ENCODE measurements around the gene METAP1D. TPM values are rescaled to one million over a fixed set of nuclear protein-coding genes. Genes with fewer than 3 reads are reported as not detected.
A peak's percentile ranks its signal among the peaks of the same experiment; 100 is the strongest.

Gene METAP1D
- total RNA-seq, 1 experiment from 2014 or later: 5.2 TPM

GRCh38 chr2:172098650-172099471 is 99.1 kb downstream of the METAP1D start:
- Histone ChIP-seq H2BK120ac (ENCODE audit: low read depth, low read length, poor library complexity, severe bottlenecking) (no peak overlapping the region), H3K56ac (ENCODE audit: insufficient read length, low read depth, low read length) (no peak overlapping the region), H3K4me1 (ENCODE audit: insufficient read depth, low read length) (no peaks in the 10 kb centered on the region), H2AFZ (ENCODE audit: low read length) (no peak overlapping the region), H2BK12ac (ENCODE audit: insufficient read length, low read depth, low read length) (no peak overlapping the region), H2AK5ac (ENCODE audit: insufficient read length, low read length) (no peak overlapping the region), H3K9ac (ENCODE audit: extremely low read depth, insufficient read length, low read length) (no peak overlapping the region), H3K18ac (ENCODE audit: insufficient read length, low read depth, low read length) (no peak overlapping the region), H4K20me1 (ENCODE audit: control insufficient read depth, insufficient read depth, insufficient read length) (no peaks in the 10 kb centered on the region), H2BK5ac (ENCODE audit: insufficient read length, low read length) (no peak overlapping the region), H3K23ac (ENCODE audit: insufficient read length, low read depth, low read length) (no peak overlapping the region), H3K4me2 (ENCODE audit: insufficient read depth, insufficient read length, low read length) (peak overlapping the region; percentile 4), H3K9me3 (ENCODE audit: control insufficient read depth, low read depth, low read length) (no peaks in the 10 kb centered on the region), H3K14ac (ENCODE audit: insufficient read depth, low read length) (no peak overlapping the region), H3K79me1 (ENCODE audit: insufficient read depth, low read depth, low read length, poor library complexity, severe bottlenecking) (no peaks in the 10 kb centered on the region), H3T11ph (ENCODE audit: low read length) (no peak overlapping the region), H4K5ac (ENCODE audit: insufficient read length, low read depth, low read length) (no peak overlapping the region), H4K91ac (ENCODE audit: insufficient read length, low read depth, low read length) (no peak overlapping the region), H4K8ac (replicated peaks; ENCODE audit: insufficient read length, low read depth, low read length) (no peak overlapping the region), H2BK20ac (ENCODE audit: low read depth, low read length, poor library complexity, severe bottlenecking) (no peak overlapping the region), H3K4ac (ENCODE audit: low read depth, low read length) (no peak overlapping the region), H3K23me2 (ENCODE audit: insufficient read length, low read depth, low read length, poor library complexity, severe bottlenecking) (peaks cover 34% of the 10 kb centered on the region), H3K79me2 (ENCODE audit: insufficient read depth, low read length) (no peaks in the 10 kb centered on the region), H3K27ac (ENCODE audit: insufficient read length, low read depth, low read length) (no peak overlapping the region), H2BK15ac (ENCODE audit: low read depth, low read length) (no peak overlapping the region), H3K27me3 (ENCODE audit: insufficient read depth, low read length) (peaks cover 80% of the 10 kb centered on the region)
- H3K4me1 Mint-ChIP-seq: peaks cover 41 to 56% of the 10 kb centered on the region in 2 experiments
- no peak for TF ChIP-seq CTCF (conservative IDR thresholded peaks at IDR 0.05)
- peak overlapping the region; percentile 0 to 58; a peak in 4 of 5 replicates for H3K4me3 Mint-ChIP-seq
- no CpG with 5 or more reads among the region's 61 CpGs for WGBS (ENCODE audit: extremely low coverage, insufficient read length, low lambda C conversion rate)
- peaks cover 0 to 2% (median 1%) of the 10 kb centered on the region in 3 experiments; a peak in 3 of 7 replicates for H3K36me3 Mint-ChIP-seq (ENCODE audit: insufficient read depth in 1 of 3, low read depth in 3 of 3)
- H3K27ac Mint-ChIP-seq: no peak overlapping the region
- no peak for DNase-seq
- peaks cover 100% of the 10 kb centered on the region for H3K27me3 Mint-ChIP-seq (ENCODE audit: low read depth)
- H3K9me3 Mint-ChIP-seq: peaks cover 5 to 6% of the 10 kb centered on the region in 2 experiments; a peak in 4 of 5 replicates
